K562 (cell line): ENCODE measurements around the gene NOTO. TPM values are rescaled to one million over a fixed set of nuclear protein-coding genes. Genes with fewer than 3 reads are reported as not detected.

Experiments
- ASH1L ChIP-seq: fragments of 450-650 bp; IDR thresholded peaks from 2 replicates; pipeline ENCODE4 v1.6.1; 2018; ENCODE audit warnings: borderline replicate concordance, mild to moderate bottlenecking, low read depth; ENCODE audit not compliant: partially characterized antibody
- BACH1 ChIP-seq: fragments of 200-800 bp; sonication (Bioruptor generic); IDR thresholded peaks from 2 replicates; pipeline ENCODE4 v1.6.1; 2016; ENCODE audit warnings: missing genetic modification characterization, missing compliant biosample characterization
- CBX1 ChIP-seq: sonication (generic); IDR thresholded peaks from 2 replicates; pipeline ENCODE4 v1.6.1; 2016; ENCODE audit warnings: antibody characterized with exemption, low read depth, mild to moderate bottlenecking
- CBX5 ChIP-seq: IDR thresholded peaks from 2 replicates; pipeline ENCODE4 v1.6.1; 2014; ENCODE audit warnings: low read depth, borderline replicate concordance
- FUS ChIP-seq: fragments of 200-400 bp; formaldehyde crosslinking; optimal IDR thresholded peaks from 2 replicates; pipeline ENCODE3; 2017; ENCODE audit warnings: low read depth, low read length
- HCFC1 ChIP-seq: IDR thresholded peaks from 2 replicates; pipeline ENCODE4 v1.6.1; 2012; ENCODE audit warnings: low read depth, low read length, improper control_type of control experiment
- HDAC2 ChIP-seq: fragments of 450-650 bp; IDR thresholded peaks from 2 replicates; pipeline ENCODE4 v1.6.1; 2016; ENCODE audit warnings: mild to moderate bottlenecking
- JUN ChIP-seq, 2 experiments: sonication (generic) in 1 of 2; formaldehyde crosslinking in 1 of 2; IDR thresholded peaks; 2 replicates each; pipeline versions ENCODE4 v1.6.1 to v1.8.0; 2012 to 2022; ENCODE audit warnings: borderline replicate concordance in 2 of 2, mild to moderate bottlenecking in 2 of 2, improper control_type of control experiment in 1 of 2, low read depth in 1 of 2, low read length in 1 of 2, missing genetic modification reagents in 1 of 2
- KHSRP ChIP-seq: fragments of 450-650 bp; IDR thresholded peaks from 2 replicates; pipeline ENCODE4 v1.6.1; 2017
- MXD1 ChIP-seq: fragments of 250-450 bp; sonication (Bioruptor Pico); IDR thresholded peaks from 2 replicates; pipeline ENCODE4 v1.8.0; 2021; ENCODE audit warnings: borderline replicate concordance, mild to moderate bottlenecking, moderate library complexity; ENCODE audit not compliant: poor library complexity, severe bottlenecking
- PHB ChIP-seq: fragments of 250-450 bp; sonication (Bioruptor Pico); IDR thresholded peaks from 2 replicates; pipeline ENCODE4 v1.5.0; 2021
- POLR2AphosphoS2 ChIP-seq: IDR thresholded peaks from 2 replicates; pipeline ENCODE4 v1.6.1; 2012; ENCODE audit warnings: low read length, improper control_type of control experiment
- PTBP1 ChIP-seq: fragments of 200-400 bp; formaldehyde crosslinking; IDR thresholded peaks from 2 replicates; pipeline ENCODE4 v1.6.1; 2017; ENCODE audit warnings: low read depth, low read length
- SREBF2 ChIP-seq: sonication (generic); formaldehyde crosslinking; IDR thresholded peaks from 2 replicates; pipeline ENCODE4 v1.4.0; 2020; ENCODE audit warnings: mild to moderate bottlenecking, missing genetic modification reagents
- VEZF1 ChIP-seq: fragments of 200-800 bp; sonication (Bioruptor generic); IDR thresholded peaks from 2 replicates; pipeline ENCODE4 v1.6.1; 2017; ENCODE audit warnings: missing genetic modification characterization, missing compliant biosample characterization
- WHSC1 ChIP-seq: IDR thresholded peaks from one replicate; pipeline ENCODE4 v1.6.1; 2012; ENCODE audit warnings: low read length, control low read depth, inconsistent platforms
- ZFP1 ChIP-seq: fragments of 450-650 bp; formaldehyde crosslinking; IDR thresholded peaks from 2 replicates; pipeline ENCODE4 v1.4.0; 2020; ENCODE audit warnings: mild to moderate bottlenecking, mixed read lengths
- ZFP91 ChIP-seq: sonication (generic); formaldehyde crosslinking; IDR thresholded peaks from 2 replicates; pipeline ENCODE4 v1.8.0; 2022; ENCODE audit warnings: mild to moderate bottlenecking, missing genetic modification reagents
- polyA plus RNA-seq, 8 experiments: library from polyadenylated mRNA; depleted of rRNA in 4 of 8; stranded (reverse) in 5 of 8; unstranded in 3 of 8; fragments of >200 nt; fragmentation: Nextera tagmentation in 2 of 8; fragmentation: Illumina TruSeq in 1 of 8; extraction: Ambion mirVana in 2 of 8; extraction: Trizol in 1 of 8; gene quantifications; 2 replicates each; pipeline versions ENCODE4 v1.2.1 to v1.2.3, GENCODE V29; 2011 to 2014; ENCODE audit warnings: inconsistent platforms in 1 of 8, missing spikeins in 1 of 8
- total RNA-seq, 7 experiments: library from RNA; depleted of rRNA in 6 of 7; stranded (reverse); fragments of >200 nt in 6 of 7; fragmentation: Illumina TruSeq in 2 of 7; extraction: Trizol in 2 of 7; gene quantifications; 2 replicates each; pipeline versions ENCODE4 v1.2.1 to v1.2.3, GENCODE V29; 2011 to 2021; ENCODE audit warnings: low replicate concordance in 1 of 7
- TF ChIP-seq, protein P1 (sequence below): sonication (generic); IDR thresholded peaks from 2 replicates; pipeline ENCODE4 v1.6.1; 2016
- TF ChIP-seq, protein P2 (sequence below): fragments of 250-450 bp; sonication (Bioruptor Pico); IDR thresholded peaks from 2 replicates; pipeline ENCODE4 v1.9.0; 2021; ENCODE audit warnings: mild to moderate bottlenecking

The NOTO gene
- total and polyA plus RNA-seq, 9 of the 15 experiments (the other 6 are each of a cell fraction or from before 2014, with no cell fraction given), result not detected

DNA sequence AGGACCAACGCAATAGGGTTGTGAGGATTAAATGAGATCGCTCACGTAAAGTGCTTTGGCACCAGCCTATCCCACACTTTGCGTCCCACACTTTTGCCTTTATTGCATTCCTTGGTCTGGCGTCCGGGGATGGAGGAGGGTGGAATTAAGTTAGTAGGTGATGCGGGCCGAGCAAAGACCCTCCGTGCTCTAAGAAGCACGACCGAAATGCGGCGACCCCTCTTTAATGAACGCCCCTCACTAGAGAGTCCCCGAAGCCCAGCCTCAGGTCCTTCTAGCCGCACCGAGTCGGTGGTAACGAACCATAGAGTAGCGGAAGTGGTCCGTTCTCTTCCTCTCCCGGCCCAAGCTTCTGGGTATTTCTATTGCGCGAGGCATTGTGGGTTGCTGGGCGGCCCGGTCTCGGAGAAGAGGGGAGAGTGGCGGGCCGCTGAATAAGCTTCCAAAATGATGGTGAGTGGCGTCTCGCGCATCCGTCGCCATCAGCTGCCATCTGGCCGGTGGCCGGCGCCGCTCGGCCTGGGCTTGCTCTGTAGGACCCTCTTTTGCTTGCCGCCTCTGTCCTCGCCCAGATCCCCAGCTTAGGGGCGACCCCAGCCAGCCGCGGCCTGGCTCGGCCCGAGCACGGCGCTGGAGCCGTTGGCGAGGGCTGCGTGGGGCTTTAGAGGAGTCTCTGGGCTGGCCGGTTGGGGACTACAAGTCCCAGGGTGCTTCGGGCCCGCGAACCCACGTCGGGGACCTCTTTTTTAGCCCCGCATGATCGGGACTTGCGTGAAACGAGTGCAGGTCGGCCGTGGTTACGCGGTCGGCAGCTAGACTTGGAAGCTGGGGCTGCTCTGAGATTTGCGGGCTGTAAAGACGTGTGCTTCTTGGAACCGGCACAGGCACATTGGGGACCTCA is 31.8 kb downstream of the NOTO start, which contains the start of gene CCT7 (continued):
- TF ChIP-seq KHSRP, result no peak
- TF ChIP-seq ASH1L, result no peak
- TF ChIP-seq PHB (CRISPR knock-in tag), result no peak
- no peak for TF ChIP-seq ZFP91
- TF ChIP-seq WHSC1, result no peak
- peak; percentile 61 for TF ChIP-seq VEZF1 (CRISPR knock-in tag)
- TF ChIP-seq POLR2AphosphoS2, result no peak
- TF ChIP-seq, protein P1, sequence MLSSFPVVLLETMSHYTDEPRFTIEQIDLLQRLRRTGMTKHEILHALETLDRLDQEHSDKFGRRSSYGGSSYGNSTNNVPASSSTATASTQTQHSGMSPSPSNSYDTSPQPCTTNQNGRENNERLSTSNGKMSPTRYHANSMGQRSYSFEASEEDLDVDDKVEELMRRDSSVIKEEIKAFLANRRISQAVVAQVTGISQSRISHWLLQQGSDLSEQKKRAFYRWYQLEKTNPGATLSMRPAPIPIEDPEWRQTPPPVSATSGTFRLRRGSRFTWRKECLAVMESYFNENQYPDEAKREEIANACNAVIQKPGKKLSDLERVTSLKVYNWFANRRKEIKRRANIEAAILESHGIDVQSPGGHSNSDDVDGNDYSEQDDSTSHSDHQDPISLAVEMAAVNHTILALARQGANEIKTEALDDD, result no peak
- TF ChIP-seq BACH1 (tag), result no peak
- TF ChIP-seq HCFC1, result peak; percentile 76
- TF ChIP-seq ZFP1, result no peak
- TF ChIP-seq JUN (IDR thresholded peaks at IDR 0.05; ENCODE audit: borderline replicate concordance, low read depth, low read length), result peak; percentile 26; the same call in 1 of the 2 replicates
- no peak for TF ChIP-seq JUN (CRISPR knock-in tag; IDR thresholded peaks at IDR 0.05; ENCODE audit: borderline replicate concordance)
- TF ChIP-seq HDAC2, result no peak
- TF ChIP-seq, protein P2, sequence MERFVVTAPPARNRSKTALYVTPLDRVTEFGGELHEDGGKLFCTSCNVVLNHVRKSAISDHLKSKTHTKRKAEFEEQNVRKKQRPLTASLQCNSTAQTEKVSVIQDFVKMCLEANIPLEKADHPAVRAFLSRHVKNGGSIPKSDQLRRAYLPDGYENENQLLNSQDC (CRISPR knock-in tag), result no peak
- TF ChIP-seq FUS, result no peak
- 0 out of 2 replicates have a peak, but pooled peaks have one; percentile 40 for TF ChIP-seq PTBP1
- TF ChIP-seq CBX1, result 0 out of 2 replicates have a peak, but pooled peaks have one; percentile 76
- TF ChIP-seq CBX5, result no peak
- no peak for TF ChIP-seq SREBF2
- no peak for TF ChIP-seq MXD1 (CRISPR knock-in tag)
